ENCODE measurements around the gene FBXO44.
"Not testable (repeated sequence)": the region's sequence is repeated elsewhere in the genome, so short reads cannot be mapped to it uniquely, and the experiment has no call there.

Gene FBXO44

DNA sequence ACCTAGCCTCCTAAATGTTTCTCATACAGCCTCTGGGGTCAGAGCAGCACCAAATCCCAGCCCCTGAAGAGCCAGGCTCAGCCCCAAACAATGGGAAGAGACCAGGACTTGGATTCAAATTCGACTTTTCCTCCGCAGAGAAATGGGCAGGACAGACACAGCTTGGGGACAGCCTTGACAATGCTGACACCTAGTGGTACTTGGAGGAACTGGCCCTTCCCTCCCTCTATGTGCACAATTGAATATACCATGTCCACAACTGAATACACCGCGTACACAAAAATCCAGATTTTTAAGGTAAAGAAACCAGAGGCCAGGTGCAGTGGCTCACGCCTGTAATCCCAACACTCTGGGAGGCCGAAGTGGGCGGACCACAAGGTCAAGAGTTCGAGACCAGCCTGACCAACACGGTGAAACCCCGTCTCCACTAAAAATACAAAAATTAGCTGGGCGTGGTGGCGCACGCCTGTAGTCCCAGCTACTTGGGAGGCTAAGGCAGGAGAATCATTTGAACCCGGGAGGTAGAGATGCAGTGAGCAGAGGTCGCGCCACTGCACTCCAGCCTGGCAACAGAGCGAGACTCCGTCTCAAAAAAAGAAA is 12.2 kb upstream of the FBXO44 start:
- ATAC-seq (replicated peaks; ENCODE audit: extremely low read depth, poor library complexity, severe bottlenecking) (peak; percentile 64), DNase-seq (ENCODE audit: low spot score in 2 of 2) (peak; percentile 52 to 57)
- not testable (repeated sequence) for H3K4me1 Mint-ChIP-seq; H3K36me3 Mint-ChIP-seq (ENCODE audit: insufficient read depth); H3K4me3 Mint-ChIP-seq; H3K27me3 Mint-ChIP-seq; H3K9me3 Mint-ChIP-seq; H3K27ac Mint-ChIP-seq (ENCODE audit: low read depth)

DNA sequence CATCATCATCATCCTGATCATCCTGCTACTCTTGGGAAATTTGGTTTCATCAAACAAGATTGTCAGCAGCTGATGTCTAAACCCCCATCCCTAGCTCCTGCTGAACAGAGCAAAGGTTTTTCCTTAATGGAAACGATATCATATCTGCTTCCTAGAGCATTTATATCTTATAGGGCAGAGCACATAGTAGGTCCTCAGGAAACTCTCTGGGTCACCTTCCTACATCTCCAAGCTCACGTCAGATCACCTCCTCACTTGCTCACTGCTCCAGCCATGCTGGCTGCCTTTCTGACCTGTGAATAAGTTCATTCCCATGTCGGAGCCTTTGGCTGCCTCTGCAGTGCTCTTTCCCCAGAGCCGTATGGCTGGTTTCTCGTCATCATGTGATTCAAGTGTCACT is 10.9 kb upstream of the FBXO44 start:
- no peaks in the 10 kb centered on the region for H3K36me3 Mint-ChIP-seq (ENCODE audit: insufficient read depth)
- DNase-seq (ENCODE audit: low spot score in 2 of 2) (no peak), ATAC-seq (replicated peaks; ENCODE audit: extremely low read depth, poor library complexity, severe bottlenecking) (no peak)
- H3K4me3 Mint-ChIP-seq = no peak overlapping the region
- H3K27me3 Mint-ChIP-seq = no peaks in the 10 kb centered on the region
- H3K27ac Mint-ChIP-seq (ENCODE audit: low read depth) = no peak overlapping the region
- no peaks in the 10 kb centered on the region for H3K4me1 Mint-ChIP-seq
- H3K9me3 Mint-ChIP-seq = no peaks in the 10 kb centered on the region

DNA sequence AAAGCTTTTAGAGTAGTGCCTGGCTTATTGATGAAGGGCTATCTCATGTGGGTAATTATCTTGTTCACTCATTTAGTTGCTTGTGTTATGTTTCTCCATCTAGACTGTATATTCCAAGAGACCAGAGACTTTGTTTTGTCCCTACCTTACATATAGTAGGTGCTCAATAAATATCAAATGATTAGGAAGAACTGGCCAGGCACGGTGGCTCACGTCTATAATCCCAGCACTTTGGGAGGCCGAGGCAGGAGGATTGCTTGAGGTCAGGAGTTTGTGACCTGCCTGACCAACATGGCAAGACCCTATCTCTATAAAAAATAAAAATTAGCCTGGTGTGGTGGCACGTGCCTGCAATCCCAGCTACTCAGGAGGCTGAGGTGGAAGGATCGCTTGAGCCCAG is 9.4 kb upstream of the FBXO44 start:
- Mint-ChIP-seq H3K9me3 (no peaks in the 10 kb centered on the region), H3K4me1 (peaks cover 7% of the 10 kb centered on the region), H3K27ac (ENCODE audit: low read depth) (no peak overlapping the region), H3K27me3 (no peaks in the 10 kb centered on the region), H3K4me3 (no peak overlapping the region), H3K36me3 (ENCODE audit: insufficient read depth) (no peaks in the 10 kb centered on the region)
- ATAC-seq (replicated peaks; ENCODE audit: extremely low read depth, poor library complexity, severe bottlenecking) = no peak
- no peak for DNase-seq (ENCODE audit: low spot score in 2 of 2)

DNA sequence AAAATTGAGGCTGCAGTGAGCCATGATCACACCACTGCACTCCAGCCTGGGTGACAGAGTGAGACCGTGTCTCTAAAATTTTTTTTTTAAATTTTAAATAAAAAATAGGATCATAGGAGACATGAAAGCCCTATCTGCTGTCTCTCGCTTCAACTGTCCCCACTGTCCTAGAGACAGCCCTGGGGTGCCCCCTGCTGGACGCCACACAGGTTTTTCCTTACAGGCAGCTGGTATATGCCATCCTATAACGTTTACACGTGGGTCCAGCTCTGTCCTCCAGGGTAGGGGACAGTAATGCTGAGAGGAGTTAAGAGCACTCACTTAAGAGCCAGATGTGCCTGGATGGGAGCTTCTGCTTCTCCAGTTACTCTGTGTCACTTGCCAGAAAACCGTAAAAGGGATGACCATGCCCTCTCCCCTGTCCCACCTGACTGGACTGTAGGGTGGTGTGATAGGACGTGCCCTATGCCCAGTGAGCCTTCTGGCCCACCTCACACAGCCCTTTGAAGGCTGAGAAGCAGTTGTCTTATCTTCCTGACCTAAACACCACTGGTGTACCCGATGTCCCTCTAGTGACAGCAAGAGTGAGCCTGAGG is 8.9 kb upstream of the FBXO44 start:
- peaks cover 10% of the 10 kb centered on the region for H3K4me1 Mint-ChIP-seq
- no peak overlapping the region for H3K4me3 Mint-ChIP-seq
- peak; percentile 57 to 65 for DNase-seq (ENCODE audit: low spot score in 2 of 2)
- no peak overlapping the region for H3K27ac Mint-ChIP-seq (ENCODE audit: low read depth)
- peaks cover 2% of the 10 kb centered on the region for H3K36me3 Mint-ChIP-seq (ENCODE audit: insufficient read depth)
- ATAC-seq (replicated peaks; ENCODE audit: extremely low read depth, poor library complexity, severe bottlenecking) = peak; percentile 48
- no peaks in the 10 kb centered on the region for H3K9me3 Mint-ChIP-seq
- no peaks in the 10 kb centered on the region for H3K27me3 Mint-ChIP-seq

DNA sequence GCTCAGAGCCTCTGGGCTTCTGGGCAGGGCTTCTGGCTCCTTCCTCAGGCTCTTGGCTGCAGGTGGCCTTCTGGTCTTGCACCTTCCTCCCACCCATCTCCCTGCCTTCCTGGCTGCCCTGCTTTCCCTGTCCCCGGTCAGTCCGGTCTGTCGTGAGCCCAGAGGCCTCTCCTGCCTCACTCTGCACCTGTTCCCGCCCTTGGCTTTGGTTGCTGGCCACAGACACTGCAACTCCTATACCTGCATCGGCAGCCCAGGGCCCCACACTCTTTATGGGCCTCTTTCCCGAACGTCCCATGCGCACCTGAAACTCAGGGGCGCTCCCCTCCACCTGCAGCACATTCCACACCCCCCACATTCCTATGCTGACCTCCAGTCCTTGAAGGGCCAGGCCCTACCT is 8.4 kb upstream of the FBXO44 start:
- no peaks in the 10 kb centered on the region for H3K9me3 Mint-ChIP-seq
- peaks cover 15% of the 10 kb centered on the region for H3K4me1 Mint-ChIP-seq
- no peak overlapping the region for H3K27ac Mint-ChIP-seq (ENCODE audit: low read depth)
- ATAC-seq (replicated peaks; ENCODE audit: extremely low read depth, poor library complexity, severe bottlenecking) = no peak
- no peak overlapping the region for H3K4me3 Mint-ChIP-seq
- peaks cover 3% of the 10 kb centered on the region for H3K36me3 Mint-ChIP-seq (ENCODE audit: insufficient read depth)
- no peak for DNase-seq (ENCODE audit: low spot score in 2 of 2)
- no peaks in the 10 kb centered on the region for H3K27me3 Mint-ChIP-seq

DNA sequence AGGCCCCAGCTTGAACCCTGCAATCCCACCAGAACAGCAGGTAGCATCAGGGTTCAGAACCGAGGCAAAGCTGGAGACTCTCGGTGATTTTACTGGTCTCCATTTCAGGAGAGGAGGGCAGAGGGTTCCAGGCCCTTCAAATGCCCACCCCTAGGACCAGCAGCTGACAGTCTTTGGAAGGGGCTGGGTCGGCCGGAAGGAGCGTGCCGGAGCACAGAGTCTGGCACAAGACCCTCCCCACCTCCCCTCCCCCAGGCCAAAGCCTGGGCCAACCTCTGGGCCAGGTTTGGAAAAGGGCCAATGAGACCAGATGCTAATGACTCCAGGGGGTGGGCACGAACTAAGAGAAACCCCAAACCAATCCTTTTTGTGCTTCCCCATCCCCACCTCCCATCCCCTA is 7.3 kb upstream of the FBXO44 start:
- peaks cover 19% of the 10 kb centered on the region for H3K4me1 Mint-ChIP-seq
- no peak overlapping the region for H3K27ac Mint-ChIP-seq (ENCODE audit: low read depth)
- H3K27me3 Mint-ChIP-seq = no peaks in the 10 kb centered on the region
- H3K9me3 Mint-ChIP-seq = no peaks in the 10 kb centered on the region
- ATAC-seq (replicated peaks; ENCODE audit: extremely low read depth, poor library complexity, severe bottlenecking) (no peak), DNase-seq (ENCODE audit: low spot score in 2 of 2) (no peak)
- no peak overlapping the region for H3K4me3 Mint-ChIP-seq
- peaks cover 3% of the 10 kb centered on the region for H3K36me3 Mint-ChIP-seq (ENCODE audit: insufficient read depth)

DNA sequence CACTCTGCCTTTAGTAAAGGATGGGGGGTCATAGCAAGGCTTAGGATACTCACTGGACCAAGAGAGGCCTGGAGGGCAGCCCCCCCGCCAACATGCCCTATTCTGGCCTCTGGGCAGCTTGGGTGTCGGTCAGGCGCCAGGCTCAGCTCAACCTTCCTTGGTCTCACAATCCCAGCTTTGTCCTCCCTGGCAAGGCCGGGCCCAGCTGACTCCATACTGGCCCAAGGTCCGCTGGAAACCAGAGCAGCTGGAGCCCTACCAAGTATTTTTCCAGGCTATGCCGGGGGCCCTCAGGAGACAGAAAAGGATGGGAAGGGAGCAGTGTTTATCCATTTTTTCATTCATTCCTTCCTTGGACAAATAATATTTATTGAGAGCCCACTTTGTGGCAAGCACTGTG is 6.6 kb upstream of the FBXO44 start:
- no peak overlapping the region for H3K4me3 Mint-ChIP-seq
- no peak for DNase-seq (ENCODE audit: low spot score in 2 of 2)
- no peaks in the 10 kb centered on the region for H3K9me3 Mint-ChIP-seq
- peaks cover 19% of the 10 kb centered on the region for H3K4me1 Mint-ChIP-seq
- H3K36me3 Mint-ChIP-seq (ENCODE audit: insufficient read depth) = peaks cover 3% of the 10 kb centered on the region
- ATAC-seq (replicated peaks; ENCODE audit: extremely low read depth, poor library complexity, severe bottlenecking) = no peak
- H3K27ac Mint-ChIP-seq (ENCODE audit: low read depth) = no peak overlapping the region
- H3K27me3 Mint-ChIP-seq = no peaks in the 10 kb centered on the region

DNA sequence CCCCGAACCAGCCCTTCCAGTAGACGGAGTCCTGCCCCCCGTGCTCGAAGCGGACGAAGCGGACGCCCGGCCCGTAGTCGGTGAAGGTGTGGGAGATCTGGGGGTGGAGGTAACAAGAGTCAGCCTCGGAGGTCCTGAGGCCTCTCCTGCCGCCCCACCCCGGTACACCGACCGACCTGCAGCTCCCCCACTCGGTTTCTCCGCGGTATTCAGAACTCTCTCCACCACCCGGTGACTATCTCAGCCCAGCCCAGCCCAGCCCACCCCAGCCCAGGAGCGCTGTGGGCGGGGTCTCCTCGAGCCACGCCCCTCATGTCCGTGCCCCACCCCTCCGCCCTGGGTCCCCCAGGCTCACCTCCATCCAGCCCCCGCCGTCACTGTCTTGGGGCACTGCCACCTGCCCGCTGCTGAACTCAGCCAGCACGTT is 5.9 kb upstream of the FBXO44 start:
- Mint-ChIP-seq H3K27me3 (no peaks in the 10 kb centered on the region), H3K36me3 (ENCODE audit: insufficient read depth) (peaks cover 3% of the 10 kb centered on the region), H3K9me3 (no peaks in the 10 kb centered on the region), H3K27ac (ENCODE audit: low read depth) (no peak overlapping the region), H3K4me1 (peaks cover 19% of the 10 kb centered on the region), H3K4me3 (no peak overlapping the region)
- ATAC-seq (replicated peaks; ENCODE audit: extremely low read depth, poor library complexity, severe bottlenecking) = no peak
- DNase-seq (ENCODE audit: low spot score in 2 of 2) = no peak

DNA sequence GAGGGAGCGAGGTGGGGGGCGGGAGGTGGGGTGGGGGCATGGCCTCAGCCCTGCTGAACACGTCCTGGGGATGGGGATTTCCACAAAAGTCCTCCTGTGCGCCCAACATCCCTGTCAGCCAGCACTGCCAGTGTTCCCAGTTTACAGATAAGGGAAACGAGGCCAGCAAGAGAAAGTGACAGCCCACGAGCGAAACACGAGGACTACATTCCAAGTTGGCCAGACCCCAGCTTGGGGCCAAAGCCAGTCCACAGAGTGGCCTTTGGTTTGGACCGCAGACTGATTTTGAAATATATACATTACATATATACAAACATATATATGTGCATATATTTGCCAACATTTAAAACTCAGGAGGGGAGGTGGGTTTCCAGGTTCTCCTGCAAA is 5.4 kb upstream of the FBXO44 start:
- no peaks in the 10 kb centered on the region for H3K9me3 Mint-ChIP-seq
- no peak overlapping the region for H3K27ac Mint-ChIP-seq (ENCODE audit: low read depth)
- peaks cover 3% of the 10 kb centered on the region for H3K36me3 Mint-ChIP-seq (ENCODE audit: insufficient read depth)
- DNase-seq (ENCODE audit: low spot score in 2 of 2) (no peak), ATAC-seq (replicated peaks; ENCODE audit: extremely low read depth, poor library complexity, severe bottlenecking) (no peak)
- no peaks in the 10 kb centered on the region for H3K27me3 Mint-ChIP-seq
- peaks cover 19% of the 10 kb centered on the region for H3K4me1 Mint-ChIP-seq
- no peak overlapping the region for H3K4me3 Mint-ChIP-seq

DNA sequence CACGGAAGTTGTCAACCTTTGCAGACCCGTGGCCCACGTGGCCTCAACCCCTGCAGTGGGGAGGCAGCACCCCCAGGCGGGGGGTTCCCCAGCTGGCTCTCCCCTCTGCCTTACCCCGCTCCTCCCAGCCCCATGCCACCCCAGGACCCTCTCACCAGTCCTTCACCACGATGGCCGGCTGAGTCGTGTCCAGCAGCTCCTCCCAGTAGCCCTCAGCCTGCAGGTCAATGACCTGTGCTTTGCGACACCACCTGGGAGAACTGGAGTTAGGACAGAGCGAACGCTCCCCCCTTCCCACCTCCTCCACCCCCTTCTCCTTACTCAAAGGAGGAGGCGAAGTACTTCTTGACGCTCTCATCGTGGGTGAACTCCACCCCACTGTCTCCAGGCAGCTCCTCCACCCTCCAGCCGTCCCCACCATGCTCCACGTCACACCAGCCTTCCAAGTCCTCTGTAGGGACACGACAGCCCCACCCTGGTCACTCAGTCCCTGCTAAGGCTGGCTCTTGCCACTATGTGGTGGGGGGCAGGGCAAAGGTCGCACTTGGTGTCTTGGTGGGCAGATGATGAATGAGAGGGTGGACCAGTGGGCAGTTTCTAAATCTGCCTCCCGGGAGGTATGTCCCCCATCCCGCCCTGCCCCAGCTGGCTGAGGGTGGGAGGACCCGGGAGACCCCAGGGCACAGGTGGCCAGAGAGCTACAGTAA is 4.9 kb upstream of the FBXO44 start:
- no peak for DNase-seq (ENCODE audit: low spot score in 2 of 2)
- no peak overlapping the region for H3K27ac Mint-ChIP-seq (ENCODE audit: low read depth)
- no peak for ATAC-seq (replicated peaks; ENCODE audit: extremely low read depth, poor library complexity, severe bottlenecking)

DNA sequence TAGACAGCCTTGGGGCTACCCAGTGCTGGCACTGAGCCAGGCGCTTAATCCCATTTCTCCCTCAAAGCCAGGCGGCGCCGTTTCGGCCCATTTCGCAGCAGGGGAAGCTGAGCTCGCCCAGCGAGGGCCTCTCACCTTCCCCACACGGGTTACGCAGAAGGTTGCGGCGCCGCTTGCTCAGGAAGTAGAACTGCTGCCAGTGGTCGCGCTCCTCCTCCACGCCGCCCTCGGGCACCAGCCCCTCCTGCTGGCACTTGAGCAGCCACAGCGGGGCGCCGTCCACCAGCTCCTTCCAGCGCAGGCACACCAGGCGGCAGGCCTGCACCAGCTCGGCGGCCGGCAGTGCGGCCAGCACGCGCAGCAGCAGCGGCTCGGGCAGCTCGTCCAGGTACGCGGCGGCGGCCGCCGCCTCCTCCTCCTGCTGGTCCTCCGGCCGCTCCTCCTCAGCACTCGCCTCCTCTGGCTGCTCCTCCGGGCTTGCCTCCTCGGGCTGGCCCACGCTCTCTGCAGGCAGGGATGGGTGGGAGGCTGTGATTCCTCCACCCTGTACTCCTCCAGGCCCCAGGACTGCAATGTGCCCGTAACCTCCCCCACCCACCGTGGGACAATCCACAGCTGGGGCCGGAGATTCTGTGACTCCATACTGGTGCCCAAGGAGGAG is 4.2 kb upstream of the FBXO44 start:
- Mint-ChIP-seq H3K27me3 (no peaks in the 10 kb centered on the region), H3K4me1 (peaks cover 21% of the 10 kb centered on the region), H3K9me3 (no peaks in the 10 kb centered on the region), H3K27ac (ENCODE audit: low read depth) (peak overlapping the region; percentile 78), H3K4me3 (peak overlapping the region; percentile 84), H3K36me3 (ENCODE audit: insufficient read depth) (peaks cover 3% of the 10 kb centered on the region)
- peak; percentile 88 for ATAC-seq (replicated peaks; ENCODE audit: extremely low read depth, poor library complexity, severe bottlenecking)
- peak; percentile 76 to 80 for DNase-seq (ENCODE audit: low spot score in 2 of 2)

More for the DNA sequence above, 4.9 kb upstream of the FBXO44 start:
- no peaks in the 10 kb centered on the region for H3K9me3 Mint-ChIP-seq
- H3K36me3 Mint-ChIP-seq (ENCODE audit: insufficient read depth) = peaks cover 3% of the 10 kb centered on the region
- H3K4me1 Mint-ChIP-seq = peaks cover 19% of the 10 kb centered on the region
- peak overlapping the region; percentile 84 for H3K4me3 Mint-ChIP-seq
- H3K27me3 Mint-ChIP-seq = no peaks in the 10 kb centered on the region

DNA sequence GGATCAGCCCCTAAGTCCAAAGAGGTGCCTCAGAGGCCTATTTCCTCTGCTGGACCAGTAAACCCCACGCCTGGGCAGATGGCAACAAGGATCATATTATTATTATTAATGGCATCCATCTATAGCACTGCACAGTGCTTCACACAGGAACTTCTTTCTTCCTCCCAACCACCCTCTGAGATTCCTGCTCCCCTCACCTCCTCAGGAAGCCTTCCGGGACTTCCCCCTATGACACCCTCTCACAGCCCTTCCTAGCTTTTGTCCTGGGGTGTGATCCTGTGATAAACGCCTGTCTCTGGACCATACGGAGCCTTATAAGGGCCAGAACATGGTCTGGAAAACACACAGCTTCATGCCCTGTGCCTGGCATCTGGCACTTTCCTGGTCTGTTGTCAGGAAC is 3.7 kb upstream of the FBXO44 start:
- Mint-ChIP-seq H3K9me3 (no peaks in the 10 kb centered on the region), H3K36me3 (ENCODE audit: insufficient read depth) (peaks cover 3% of the 10 kb centered on the region), H3K27me3 (no peaks in the 10 kb centered on the region), H3K4me1 (peaks cover 26% of the 10 kb centered on the region), H3K4me3 (peak overlapping the region; percentile 84), H3K27ac (ENCODE audit: low read depth) (peak overlapping the region; percentile 78)
- no peak for ATAC-seq (replicated peaks; ENCODE audit: extremely low read depth, poor library complexity, severe bottlenecking)
- no peak for DNase-seq (ENCODE audit: low spot score in 2 of 2)
